ENCODE measurements around the gene DISC1.
"Not testable (repeated sequence)": the region's sequence is repeated elsewhere in the genome, so short reads cannot be mapped to it uniquely, and the experiment has no call there.

The DISC1 gene

DNA sequence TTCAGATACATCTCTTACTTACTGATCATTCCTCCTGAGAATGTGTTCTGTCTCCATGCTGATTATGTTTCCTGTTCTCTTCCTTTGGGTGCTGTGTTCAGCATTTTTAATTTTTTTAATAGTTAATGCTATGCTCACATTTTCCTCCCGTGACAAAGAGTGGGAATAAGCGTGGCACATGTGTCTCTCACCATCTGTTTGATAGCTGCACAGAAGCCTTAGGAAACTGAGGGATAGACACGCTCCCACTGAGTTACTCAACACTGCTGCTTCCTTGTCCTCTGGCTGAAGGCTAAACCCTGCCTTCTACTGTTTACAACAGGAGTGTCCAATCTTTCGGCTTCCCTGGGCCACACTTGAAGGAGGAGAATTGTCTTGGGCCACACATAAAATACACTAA, 264.2 kb downstream of the DISC1 start:
- no peak for DNase-seq (ENCODE audit: low read depth)
- TF ChIP-seq, protein P1, sequence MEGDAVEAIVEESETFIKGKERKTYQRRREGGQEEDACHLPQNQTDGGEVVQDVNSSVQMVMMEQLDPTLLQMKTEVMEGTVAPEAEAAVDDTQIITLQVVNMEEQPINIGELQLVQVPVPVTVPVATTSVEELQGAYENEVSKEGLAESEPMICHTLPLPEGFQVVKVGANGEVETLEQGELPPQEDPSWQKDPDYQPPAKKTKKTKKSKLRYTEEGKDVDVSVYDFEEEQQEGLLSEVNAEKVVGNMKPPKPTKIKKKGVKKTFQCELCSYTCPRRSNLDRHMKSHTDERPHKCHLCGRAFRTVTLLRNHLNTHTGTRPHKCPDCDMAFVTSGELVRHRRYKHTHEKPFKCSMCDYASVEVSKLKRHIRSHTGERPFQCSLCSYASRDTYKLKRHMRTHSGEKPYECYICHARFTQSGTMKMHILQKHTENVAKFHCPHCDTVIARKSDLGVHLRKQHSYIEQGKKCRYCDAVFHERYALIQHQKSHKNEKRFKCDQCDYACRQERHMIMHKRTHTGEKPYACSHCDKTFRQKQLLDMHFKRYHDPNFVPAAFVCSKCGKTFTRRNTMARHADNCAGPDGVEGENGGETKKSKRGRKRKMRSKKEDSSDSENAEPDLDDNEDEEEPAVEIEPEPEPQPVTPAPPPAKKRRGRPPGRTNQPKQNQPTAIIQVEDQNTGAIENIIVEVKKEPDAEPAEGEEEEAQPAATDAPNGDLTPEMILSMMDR (conservative IDR thresholded peaks at IDR 0.05; ENCODE audit: low read depth, low read length): no peak

GRCh38 chr1:231893400-231894102, 267.0 kb downstream of the DISC1 start:
- H3K4me3 ChIP-seq (ENCODE audit: low read depth, low read length): no peak overlapping the region
- TF ChIP-seq, protein P1 (conservative IDR thresholded peaks at IDR 0.05; ENCODE audit: low read depth, low read length): no peak
- no peak for DNase-seq (ENCODE audit: low read depth)

More for the DNA sequence above, 264.2 kb downstream of the DISC1 start:
- no peak overlapping the region for H3K4me3 ChIP-seq (ENCODE audit: low read depth, low read length)

- H3K4me3 ChIP-seq (ENCODE audit: low read depth, low read length): no peak overlapping the region
- DNase-seq (ENCODE audit: low read depth): no peak
- TF ChIP-seq, protein P1 (conservative IDR thresholded peaks at IDR 0.05; ENCODE audit: low read depth, low read length): no peak
Observed at GRCh38 chr1:231896806-231897205, 270.2 kb downstream of the DISC1 start.

GRCh38 chr1:231899046-231899445, 272.5 kb downstream of the DISC1 start:
- no peak for DNase-seq (ENCODE audit: low read depth)
- TF ChIP-seq, protein P1 (conservative IDR thresholded peaks at IDR 0.05; ENCODE audit: low read depth, low read length): no peak
- no peak overlapping the region for H3K4me3 ChIP-seq (ENCODE audit: low read depth, low read length)

- no peak overlapping the region for H3K4me3 ChIP-seq (ENCODE audit: low read depth, low read length)
- DNase-seq (ENCODE audit: low read depth): peak; percentile 41
- TF ChIP-seq, protein P1 (conservative IDR thresholded peaks at IDR 0.05; ENCODE audit: low read depth, low read length): no peak
Observed at GRCh38 chr1:231899713-231900435, 273.3 kb downstream of the DISC1 start.

DNA sequence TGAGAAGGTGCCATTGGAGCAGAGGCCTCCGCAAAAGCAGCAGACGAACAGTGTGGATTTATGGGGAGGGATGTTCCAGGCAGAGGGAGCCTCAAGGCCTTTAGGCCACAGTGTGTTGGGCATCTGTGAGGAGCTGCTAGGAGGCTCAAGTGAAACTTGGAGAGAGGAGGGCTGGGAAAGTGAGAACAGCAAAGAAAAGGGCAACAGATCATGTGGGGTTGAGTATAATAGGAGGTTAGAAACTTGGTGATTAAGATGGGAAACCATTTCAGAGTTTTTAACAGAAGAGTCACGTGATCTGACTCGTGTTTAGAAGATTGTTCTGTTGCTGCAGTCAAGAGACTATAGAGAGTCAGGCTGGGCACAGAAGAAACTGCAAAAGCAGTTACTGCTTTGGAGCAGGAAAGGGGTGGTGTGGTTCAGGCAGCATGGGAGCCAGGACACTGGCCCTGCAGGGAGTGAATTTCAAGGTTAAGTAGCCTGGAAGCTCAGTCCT, 277.0 kb downstream of the DISC1 start:
- no peak for DNase-seq (ENCODE audit: low read depth)
- H3K4me3 ChIP-seq (ENCODE audit: low read depth, low read length): no peak overlapping the region
- TF ChIP-seq, protein P1 (conservative IDR thresholded peaks at IDR 0.05; ENCODE audit: low read depth, low read length): no peak

DNA sequence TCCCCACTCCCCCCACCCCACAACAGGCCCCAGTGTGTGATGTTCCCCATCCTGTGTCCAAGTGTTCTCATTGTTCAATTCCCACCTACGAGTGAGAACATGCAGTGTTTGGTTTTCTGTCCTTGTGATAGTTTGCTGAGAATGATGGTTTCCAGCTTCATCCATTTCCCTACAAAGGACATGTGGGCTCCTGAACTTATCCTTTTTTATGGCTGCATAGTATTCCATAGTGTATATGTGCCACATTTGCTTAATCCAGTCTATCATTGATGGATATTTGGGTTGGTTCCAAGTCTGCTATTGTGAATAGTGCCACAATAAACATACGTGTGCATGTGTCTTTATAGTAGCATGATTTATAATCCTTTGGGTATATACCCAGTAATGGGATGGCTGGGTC, 280.7 kb downstream of the DISC1 start:
- not testable (repeated sequence) for H3K4me3 ChIP-seq (ENCODE audit: low read depth, low read length); DNase-seq (ENCODE audit: low read depth)
